Neural progenitor cell (in vitro differentiated cells): Measurements from ENCODE around the gene DRICH1.

ENCODE experiments used
- EZH2 ChIP-seq: fragments of 200-600 bp; sonication (generic); IDR thresholded peaks from 2 replicates; pipeline ENCODE4 v1.6.1; 2017; ENCODE audit warnings: antibody characterized with exemption, mild to moderate bottlenecking, moderate library complexity
- EZH2phosphoT487 ChIP-seq: fragments of 200-600 bp; sonication (generic); IDR thresholded peaks from 2 replicates; pipeline ENCODE4 v1.6.1; 2017; ENCODE audit warnings: antibody characterized with exemption
- TF ChIP-seq, protein P1 (sequence below): fragments of 200-600 bp; sonication (generic); IDR thresholded peaks from 2 replicates; pipeline ENCODE4 v1.5.1; 2017; ENCODE audit warnings: antibody characterized with exemption, mild to moderate bottlenecking

DNA sequence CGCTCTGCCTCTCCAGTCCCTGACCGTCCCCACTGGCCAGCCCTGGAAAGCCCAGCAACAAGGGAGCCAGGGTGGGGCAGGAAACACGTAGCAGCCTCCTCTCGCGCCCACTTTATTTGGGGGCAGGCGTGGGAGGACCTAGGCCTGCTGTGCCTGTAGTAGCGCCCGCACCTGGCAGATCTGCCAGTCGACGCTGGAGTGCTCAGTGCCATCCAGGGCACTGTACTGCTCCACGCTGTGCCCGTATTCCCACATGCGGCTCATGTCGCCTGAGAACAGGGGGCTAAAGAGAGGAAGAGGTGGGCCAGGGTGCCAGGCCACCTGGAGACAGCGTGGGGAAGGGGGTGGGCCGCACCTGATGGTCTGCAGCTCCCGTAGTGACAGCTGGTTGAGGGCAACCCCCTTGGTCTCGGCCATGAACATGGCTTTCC lies 17.0 kb upstream of the DRICH1 start:
- TF ChIP-seq, protein P1, sequence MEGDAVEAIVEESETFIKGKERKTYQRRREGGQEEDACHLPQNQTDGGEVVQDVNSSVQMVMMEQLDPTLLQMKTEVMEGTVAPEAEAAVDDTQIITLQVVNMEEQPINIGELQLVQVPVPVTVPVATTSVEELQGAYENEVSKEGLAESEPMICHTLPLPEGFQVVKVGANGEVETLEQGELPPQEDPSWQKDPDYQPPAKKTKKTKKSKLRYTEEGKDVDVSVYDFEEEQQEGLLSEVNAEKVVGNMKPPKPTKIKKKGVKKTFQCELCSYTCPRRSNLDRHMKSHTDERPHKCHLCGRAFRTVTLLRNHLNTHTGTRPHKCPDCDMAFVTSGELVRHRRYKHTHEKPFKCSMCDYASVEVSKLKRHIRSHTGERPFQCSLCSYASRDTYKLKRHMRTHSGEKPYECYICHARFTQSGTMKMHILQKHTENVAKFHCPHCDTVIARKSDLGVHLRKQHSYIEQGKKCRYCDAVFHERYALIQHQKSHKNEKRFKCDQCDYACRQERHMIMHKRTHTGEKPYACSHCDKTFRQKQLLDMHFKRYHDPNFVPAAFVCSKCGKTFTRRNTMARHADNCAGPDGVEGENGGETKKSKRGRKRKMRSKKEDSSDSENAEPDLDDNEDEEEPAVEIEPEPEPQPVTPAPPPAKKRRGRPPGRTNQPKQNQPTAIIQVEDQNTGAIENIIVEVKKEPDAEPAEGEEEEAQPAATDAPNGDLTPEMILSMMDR, result no peak
- TF ChIP-seq EZH2, result no peak
- no peak for TF ChIP-seq EZH2phosphoT487
